8988T (cell line): ENCODE results near the gene ANKRD40.
"Not testable (repeated sequence)": the region's sequence is repeated elsewhere in the genome, so short reads cannot be mapped to it uniquely, and the experiment has no call there.

Experiments
- DNase-seq: peaks from one replicate; pipeline ENCODE4 v3.0.0; 2011

Gene ANKRD40

DNA sequence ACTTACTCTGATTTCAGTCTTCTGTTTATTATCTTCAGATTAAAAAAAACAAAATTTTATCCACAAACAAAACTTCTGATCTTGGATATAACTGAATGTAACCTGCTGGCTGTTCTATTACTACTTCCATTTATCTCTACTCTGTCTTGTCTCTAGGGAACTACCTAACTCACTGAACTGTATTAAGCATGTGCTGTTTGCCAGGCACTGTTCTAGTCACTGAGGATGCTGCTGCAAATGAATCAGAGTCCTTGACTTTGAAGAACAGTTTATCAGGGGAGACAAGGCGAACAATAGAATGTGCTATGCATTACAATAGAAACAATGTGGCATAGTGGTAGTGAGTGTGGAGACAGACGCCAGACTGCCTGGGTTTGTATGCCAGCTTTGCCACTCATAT is 2.3 kb upstream of the ANKRD40 start:
- no peak for DNase-seq

DNA sequence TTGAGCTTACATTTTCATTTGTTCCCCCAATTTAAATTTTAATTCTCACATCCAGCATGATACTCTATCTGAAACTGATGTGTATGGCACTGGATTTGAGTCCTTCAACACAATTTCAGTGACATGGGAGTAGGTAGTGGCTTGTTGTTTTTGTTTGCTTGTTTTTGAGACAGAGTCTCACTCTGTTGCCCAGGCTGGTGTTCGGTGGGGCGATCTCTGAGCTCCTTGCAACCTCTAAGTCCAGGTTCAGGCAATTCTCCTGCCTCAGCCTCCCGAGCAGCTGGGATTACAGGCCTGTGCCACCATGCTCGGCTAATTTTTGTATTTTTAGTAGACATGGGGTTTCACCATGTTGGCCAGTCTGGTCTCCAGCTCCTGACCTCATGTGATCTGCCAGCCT is 1.3 kb upstream of the ANKRD40 start:
- DNase-seq, result not testable (repeated sequence)

DNA sequence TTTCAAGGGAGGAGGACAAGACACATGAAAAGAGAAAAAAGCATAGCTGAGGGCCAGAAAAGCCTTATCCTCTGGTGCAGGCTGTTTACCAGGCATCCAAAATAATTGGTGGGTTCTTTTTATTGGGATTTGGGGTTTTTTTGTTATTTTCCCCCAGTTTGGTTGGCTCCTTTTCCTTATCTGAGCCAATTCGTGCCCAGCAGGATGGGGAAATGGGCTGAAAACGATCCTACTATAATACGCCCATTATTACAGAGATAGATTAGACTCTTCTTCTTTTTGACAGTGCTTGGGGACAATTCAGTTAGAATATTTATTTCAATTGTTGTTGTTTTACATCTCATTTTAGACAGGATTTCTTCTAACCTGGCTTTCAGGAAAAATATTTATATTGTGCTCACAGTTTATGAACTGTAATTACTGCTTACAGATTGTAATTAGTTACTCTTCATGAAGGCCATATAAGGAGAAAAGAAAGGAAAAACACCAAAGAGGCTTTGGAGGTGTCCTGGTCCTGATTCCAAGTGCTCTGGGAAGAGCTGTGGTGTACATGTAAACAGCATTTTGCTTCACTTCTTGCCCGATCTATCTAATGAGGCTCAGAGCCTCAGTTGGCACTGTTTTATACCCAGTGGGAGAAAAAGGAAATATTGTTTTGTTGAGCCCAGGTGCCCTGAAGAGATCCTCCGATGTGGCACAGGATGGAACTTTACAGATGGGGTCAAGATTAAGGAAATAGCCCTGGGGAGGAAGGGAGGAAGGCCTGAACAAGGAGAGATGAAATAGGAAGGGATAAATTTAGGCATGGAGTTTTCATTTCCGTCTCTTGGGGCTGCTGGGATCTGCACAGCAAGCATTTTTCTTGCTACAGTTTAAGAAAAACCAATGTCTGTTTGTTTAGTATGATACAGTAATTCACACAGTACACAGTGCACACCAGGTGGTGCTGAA is 611 bp upstream of the ANKRD40 start:
- no peak for DNase-seq

DNA sequence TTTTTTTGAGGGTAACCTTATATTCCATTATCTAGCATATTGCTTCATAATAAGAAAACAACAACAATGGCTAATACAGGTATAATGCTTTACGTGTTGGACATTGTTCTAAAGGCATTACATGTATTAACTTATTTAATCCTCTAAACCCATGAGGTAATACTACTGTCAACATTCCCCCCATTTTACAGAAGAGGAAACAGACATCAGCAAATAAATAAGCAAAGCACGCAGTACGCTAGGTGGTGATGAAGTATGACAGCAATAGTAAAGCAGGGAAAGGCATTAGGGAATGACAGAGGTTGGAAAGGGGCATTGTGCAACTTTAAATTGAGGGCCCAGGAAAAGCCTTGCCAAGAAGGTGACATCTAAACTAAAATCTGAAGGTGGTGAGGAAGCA is 4.6 kb downstream of the ANKRD40 start:
- no peak for DNase-seq

DNA sequence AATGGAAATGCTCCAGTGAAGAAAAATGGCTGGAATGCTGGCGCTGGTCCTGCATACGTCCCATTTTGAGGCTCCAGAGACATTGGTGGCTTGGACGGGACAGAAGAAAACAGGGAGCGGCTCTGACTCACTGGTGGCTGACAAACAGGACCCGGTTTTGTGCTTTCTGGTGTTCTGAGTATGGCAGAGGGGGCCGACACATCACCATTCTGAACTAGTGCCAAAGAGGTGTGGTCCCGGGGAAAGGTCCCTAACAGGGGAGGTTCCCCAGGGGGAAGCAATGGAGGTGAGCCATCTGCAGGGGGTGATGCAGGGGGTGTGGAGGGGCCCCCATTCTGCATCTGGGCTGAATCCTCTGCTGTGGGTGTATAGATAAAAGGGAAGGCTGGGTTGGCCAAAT is 8.3 kb downstream of the ANKRD40 start:
- DNase-seq, result no peak

DNA sequence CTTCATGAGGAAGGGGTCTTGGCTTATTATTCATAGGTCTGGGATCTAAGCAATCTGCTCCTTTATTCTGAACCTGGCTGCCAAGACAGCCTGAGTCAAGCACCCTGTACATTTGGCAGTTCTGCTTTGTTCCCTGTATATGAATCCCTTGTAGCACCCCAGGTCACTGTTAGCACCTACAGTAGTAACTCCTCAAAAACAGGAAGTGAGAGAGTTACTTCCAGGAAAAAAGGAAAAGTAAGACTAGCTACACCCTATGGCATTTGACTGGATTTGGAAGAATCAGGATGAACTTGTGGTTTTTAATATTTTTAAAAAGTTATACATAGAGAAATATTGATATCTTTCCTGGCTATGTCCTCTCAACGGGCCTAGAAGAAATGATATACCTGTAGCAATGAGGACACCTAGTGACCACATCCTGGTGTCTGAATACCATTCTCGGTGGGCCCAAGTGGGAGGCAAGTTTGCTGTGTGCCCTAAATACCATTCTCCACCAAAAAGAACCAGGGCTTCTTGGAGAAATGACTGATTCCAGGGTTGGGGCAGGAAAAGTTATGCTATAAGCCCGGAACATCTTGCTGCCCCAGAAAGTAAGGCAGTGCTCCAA is 9.9 kb downstream of the ANKRD40 start:
- no peak for DNase-seq

DNA sequence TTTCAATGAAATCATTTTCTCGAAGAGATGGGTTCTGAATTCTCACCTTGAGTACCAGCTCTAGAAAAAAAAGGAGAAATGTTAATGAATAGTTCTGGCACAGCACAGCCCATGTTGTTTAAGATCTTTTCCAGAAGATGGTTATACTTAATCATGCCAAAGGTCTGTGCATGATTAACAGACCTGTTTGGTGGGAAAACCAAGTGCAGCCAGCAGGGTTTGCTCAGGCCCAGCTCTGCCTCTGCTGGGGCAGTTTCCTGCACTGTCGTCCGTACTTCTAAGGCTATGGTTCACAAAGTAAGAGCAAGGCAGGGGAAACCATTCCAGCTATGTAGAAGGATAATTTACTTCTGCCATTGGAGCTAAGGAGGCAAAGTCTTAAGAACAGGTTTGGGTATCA is 10.7 kb downstream of the ANKRD40 start:
- no peak for DNase-seq

DNA sequence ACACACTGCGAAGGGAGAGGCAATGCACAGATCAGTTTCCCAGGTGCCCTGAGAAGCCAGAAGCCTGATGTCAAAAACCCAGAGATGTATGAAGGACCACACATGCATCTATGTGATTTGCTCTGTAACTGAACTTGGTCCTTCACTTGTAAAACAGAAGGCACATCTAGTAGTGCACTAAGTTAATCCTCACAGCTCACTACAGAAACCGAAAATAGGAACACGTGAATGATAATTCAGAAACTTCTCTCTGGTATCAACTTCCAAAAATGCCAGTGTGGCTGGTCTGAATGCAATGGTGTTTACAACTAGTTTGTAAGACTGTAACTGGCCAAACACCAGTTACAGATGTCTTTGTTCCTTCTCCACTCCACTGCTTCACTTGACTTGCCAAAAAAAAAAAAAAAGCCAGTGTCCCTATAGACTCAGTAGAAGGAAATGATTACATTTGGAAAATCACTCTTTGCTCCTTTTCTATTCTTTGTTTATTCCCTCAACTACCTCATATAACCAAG is 11.3 kb downstream of the ANKRD40 start:
- no peak for DNase-seq

DNA sequence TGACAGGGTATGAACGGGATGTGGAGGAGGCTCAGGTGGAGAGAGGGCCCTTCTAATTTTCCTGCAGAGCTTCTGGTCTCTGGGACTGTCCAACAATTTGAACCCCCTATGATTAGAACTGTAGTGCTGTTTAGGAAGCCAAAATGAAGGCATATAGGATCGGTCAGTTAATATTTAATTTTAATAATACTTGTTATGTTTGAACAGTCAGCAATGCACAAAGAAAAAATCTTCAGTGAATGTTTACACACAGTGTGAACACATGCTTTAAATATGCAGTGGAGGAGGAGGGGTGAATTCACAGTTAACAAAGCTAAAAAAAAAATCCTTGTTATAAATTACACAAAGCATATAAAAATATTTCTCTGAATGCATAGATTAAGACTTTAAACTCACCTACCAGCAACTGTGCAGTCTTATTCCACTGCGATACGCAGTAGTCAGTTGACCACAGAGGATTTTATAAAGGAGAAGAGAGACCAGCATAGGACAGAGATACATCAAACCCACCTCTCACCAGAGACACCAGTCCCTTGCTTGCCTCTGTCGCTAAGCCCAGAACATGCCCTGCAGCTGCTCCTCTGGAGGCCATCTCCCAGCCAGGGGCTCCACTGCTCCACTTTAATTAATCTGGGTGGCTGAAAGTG is 14.6 kb downstream of the ANKRD40 start:
- no peak for DNase-seq

DNA sequence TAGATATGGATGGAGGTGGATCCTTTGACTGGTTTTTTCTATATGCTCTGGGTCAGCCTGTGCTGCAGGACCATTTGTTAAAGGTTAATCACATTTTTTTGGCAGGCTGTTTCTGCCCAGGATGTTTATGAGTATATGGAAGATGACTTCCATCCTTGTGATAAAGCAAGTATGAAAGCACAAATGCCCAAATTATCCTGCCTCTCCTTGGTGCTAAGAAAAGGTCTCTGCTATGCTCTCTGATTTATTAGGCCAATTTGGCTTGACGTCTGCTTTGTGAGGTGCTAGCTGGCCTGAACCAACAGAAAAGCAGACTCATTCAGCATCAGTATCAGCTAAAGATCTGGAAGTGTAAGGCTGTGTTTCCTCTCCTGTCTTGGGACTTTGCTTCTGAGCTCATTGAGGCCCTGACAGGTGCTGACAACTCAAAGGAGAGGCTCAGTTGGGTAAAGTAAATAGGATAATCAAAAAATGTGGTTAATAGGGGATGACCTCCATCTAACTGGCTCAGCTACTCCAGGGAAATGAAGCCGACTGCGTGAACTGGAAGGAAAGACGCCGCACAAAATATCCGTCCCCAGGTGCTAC is 15.2 kb downstream of the ANKRD40 start:
- DNase-seq, result no peak

DNA sequence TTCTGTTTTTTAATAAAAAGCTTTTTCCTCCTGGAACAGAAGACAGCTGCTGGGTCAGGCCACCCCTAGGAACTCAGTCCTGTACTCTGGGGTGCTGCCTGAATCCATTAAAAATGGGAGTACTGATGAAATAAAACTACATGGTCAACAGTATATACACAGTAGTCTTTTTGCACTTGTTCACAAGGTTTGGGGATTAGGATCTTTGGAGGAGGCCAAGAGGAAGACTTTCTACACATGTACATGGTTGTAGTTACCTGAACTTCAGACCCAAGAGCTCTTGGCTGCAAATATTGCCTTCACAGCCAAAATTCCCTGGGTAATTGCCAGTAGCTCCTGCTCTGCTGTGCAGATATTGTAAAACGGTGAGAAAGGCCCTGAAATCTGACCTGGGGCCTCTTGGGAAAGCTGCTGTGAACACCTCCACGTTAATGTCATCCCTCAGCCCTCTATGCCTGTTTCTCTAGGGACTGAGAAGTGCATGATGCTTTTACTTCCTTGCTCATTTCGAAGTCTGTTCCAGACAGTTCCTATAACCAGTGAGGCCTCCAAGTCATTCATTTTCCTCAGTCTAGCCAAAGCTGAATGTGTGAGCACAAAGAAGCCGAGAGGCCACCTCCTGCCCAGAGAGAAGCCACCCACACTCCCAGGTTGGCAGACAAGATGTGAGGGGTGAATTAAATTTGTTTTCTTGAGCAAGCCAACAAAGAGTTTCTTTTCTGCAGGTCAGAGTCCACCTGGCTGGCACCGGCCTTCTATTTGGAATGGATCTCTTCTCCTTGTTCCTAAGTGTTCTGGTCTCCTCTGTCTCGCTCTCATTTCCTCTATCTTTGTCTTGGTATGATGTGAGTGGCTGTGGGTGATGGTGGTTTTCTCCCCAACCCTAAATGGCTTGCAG is 15.9 kb downstream of the ANKRD40 start:
- DNase-seq, result no peak

DNA sequence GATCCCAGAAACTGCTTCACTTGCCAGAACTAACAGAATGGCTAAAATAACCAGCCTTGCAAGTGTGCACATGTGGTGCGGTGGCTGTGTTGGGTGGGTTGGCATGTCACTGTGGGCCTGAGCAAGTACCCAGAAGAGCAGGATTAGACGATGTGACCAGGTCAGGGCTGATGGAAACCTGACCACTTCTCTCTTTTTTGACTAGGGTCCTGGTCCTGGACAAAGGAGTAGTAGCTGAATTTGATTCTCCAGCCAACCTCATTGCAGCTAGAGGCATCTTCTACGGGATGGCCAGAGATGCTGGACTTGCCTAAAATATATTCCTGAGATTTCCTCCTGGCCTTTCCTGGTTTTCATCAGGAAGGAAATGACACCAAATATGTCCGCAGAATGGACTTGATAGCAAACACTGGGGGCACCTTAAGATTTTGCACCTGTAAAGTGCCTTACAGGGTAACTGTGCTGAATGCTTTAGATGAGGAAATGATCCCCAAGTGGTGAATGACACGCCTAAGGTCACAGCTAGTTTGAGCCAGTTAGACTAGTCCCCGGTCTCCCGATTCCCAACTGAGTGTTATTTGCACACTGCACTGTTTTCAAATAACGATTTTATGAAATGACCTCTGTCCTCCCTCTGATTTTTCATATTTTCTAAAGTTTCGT is 16.7 kb downstream of the ANKRD40 start:
- no peak for DNase-seq

DNA sequence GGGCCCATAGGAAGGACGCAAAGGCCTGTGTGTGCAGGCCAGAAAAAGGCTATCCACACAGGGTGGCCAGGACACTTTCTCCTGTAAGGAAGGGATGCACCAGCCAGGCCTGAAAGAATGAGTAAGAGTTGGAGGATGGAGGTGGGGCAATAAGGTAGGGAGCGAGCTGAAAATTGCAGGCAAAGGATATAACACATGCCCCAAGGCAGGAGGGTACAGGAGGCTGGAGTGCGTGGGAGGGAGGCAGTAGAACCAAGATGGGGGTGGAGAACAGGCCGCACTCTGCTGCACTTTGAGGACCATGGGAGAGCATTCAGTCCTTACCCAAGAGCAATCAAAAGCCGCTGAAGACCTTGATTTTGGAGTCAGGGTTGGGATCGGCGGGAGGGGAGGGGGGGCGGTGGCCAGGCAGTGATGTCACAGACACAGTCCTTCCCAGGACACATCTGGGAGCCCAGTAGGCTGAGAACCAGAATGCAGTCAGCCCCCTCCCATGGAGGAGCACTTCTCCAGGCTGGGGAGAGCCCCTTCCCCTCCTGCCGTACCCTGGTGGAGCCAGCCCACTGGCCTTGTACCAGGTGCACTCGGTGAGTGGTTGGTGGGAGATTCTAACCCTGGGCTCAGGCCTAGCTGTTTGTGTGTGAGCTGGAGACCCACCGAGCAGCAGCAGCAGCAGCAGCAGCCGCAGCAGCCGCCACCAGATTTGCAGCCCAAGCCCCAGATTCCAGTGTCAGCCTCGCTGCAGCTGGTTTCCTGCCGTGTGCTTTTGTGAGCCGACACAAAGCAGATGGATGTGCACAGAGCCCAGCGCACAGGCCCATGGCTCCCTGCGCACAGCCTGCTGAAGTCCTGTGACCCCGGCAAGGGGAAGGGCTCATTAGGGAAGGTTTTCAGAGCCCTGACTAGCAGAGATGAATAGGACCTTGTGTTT is 17.5 kb downstream of the ANKRD40 start:
- no peak for DNase-seq

DNA sequence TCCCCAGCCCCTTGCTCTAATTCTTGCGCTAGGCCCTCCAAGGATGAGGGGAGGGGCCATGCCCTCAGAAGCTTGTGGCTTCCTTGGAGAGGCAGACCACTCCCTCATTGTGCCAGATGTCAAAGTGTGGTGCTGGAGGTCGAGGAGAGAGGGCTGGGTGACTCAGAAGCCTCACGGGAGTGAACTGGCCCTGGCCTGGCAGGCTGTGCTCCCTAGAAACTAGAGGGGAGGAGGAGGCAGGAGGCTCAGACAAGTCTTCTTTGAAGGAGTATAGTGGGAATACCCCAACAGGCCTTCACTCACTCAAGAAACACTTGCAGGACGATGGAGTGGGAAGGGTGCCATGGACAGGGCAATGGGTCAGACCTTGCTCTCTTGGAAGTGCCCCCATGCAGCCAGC is 18.5 kb downstream of the ANKRD40 start:
- no peak for DNase-seq

DNA sequence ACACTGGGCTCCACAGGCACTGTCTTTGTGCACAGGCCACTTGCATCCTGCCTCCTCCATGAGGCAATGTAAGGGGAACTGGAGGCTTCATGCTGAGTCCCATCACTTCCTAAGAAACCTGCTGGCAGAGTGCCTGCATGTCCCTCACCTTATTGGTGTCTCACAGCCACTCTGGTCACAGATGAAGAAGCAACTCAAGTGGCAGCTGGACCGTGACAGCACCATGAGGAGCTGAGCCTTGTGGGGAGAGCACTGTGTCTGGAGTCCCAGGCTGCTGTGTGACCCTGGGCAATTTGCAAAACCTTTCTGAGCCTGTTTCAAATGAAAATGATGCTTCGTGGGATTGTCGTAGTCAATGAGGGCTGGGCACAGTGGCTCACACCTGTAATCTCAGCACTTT is 19.5 kb downstream of the ANKRD40 start:
- DNase-seq, result no peak

DNA sequence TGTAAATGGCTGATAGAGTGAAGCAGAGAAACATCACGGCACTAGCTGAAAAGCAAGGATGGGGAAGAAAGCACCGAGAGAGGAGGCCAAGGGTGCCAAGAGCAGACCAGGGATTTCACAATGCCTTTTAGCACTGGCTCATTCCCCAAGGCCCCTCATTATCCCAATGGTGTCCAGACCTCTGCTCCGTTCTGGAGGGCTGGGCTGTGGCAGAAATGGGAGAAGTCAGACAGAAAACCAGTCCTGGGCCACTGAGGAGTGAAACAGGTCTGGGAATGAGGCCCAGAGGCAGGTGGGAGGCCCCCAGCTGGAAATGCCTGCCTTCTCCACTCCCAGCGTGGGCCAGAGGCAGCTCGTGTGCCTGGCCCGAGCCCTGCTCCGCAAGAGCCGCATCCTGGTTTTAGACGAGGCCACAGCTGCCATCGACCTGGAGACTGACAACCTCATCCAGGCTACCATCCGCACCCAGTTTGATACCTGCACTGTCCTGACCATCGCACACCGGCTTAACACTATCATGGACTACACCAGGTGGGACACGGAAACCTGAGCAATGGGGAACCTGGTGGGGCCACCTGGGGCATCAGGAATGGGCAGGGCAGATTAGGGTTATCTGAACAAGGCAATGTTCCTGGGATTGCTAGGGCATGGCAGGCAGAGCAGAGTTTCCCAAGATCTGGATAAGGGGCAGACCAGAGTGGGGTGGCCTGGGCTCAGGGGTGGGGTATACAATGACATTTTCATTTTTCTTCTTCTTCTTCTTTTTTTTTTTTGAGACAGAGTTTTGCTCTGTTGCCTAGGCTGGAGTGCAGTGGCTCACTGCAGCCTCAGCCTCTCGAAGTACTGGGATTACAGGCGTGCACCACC is 20.3 kb downstream of the ANKRD40 start:
- no peak for DNase-seq

DNA sequence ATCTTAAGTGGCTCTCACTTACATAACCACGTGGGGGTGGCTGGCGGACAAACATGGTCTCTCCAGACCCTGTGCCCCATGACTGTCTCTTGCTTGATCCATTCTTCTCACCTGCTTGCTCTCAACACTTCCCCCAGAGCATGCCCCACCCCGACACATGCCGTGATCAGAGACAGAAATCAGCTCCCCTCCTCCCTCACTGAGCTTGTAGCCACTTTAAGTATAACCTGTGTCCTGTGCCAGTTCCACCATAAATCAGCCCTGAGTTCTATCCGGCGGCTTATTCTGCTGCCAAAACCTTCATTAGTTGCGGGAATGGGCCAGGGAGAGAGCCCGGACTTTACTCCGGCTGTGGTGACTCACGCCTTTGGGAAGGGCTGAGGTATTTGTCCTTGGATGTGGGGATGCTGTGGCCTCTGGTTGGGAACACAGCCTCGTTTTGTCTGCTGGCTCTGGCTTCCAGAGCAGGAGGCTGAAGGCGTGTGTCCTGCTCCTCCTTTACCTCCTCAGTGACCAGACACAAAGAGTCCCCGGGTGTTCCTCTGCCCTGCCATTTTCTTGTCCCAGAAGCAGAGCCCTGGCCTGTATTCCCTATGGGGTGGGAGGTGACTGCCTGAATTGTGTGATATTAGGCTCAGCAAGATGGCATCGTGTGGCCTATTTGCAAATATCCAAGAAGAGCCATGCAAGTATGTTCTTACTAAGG is 21.1 kb downstream of the ANKRD40 start:
- DNase-seq, result peak; percentile 77

DNA sequence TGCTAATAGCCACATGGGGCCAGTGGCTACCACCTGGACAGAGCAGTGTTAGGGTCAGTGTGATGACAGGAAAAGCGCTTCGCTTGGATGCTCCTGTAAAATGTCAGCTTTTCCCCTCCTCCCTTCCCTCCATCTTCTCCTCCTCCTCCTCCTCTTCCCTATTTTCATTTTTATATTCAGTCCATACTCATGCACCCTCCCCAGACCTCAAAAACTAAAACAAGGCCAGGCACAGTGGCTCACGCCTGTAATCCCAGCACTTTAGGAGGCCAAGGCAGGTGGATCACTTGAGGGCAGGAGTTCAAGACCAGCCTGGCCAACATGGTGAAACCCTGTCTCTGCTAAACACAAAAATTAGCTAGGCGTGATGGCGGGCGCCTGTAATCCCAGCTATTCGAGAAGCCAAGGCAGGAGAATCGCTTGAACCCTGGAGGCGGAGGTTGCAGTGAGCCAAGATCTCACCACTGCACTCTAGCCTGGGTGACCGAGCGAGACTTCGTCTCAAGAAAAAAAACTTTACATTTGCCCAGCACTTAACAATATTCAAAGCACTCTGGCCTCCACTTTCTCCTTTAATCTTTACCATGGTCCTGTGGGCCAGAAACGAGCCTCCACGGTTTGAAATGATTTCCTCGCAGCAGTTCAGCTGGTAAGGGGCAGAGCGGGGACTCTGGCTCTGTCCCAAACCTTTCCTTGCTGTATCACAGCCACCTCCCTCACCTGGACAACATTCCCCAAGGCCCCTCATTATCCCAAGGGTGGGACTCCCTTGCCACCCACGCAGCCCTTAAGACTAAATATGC is 21.8 kb downstream of the ANKRD40 start:
- no peak for DNase-seq
